ENCODE data around the gene NSUN3. TPM values are rescaled to one million over a fixed set of nuclear protein-coding genes. Genes with fewer than 3 reads are reported as not detected.

Gene NSUN3
- total RNA-seq, 2 experiments from 2014 or later, result 14.1 TPM

DNA sequence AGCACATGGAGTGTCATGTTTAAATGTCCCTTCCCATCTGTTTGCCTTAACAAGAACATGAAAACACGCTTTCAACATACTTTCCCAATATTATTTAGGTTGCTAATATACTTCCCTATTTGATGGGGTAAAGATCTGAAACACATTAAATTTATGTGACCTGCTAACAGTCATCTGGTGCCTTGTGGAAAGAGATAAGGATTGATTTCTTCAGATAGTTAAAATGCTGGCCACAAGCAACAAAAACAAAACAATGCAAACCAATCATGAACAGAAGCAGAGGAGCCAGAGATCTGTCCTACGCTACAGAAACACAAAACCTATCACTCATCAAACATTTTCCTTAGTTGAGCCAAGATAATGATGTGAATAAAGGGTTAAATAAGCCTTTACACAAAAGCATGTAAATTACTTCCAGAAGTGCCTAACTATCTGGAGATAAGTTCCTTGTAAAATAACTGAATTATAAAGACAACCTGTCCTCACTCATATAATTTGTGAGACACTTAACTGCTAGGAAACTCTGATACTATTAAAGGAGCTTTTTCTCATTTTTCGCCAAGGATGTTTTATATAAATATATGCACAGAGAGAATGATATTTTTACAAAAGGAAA lies 109.9 kb downstream of the NSUN3 start:
- POLR2A ChIA-PET, result no interaction called here
- no peaks in the 10 kb centered on the region for H3K9me3 Mint-ChIP-seq (ENCODE audit: insufficient read depth)
- DNase-seq, result no peak
- no peaks in the 10 kb centered on the region for H3K36me3 Mint-ChIP-seq (ENCODE audit: low read depth)
- peaks cover 3% of the 10 kb centered on the region for H3K27me3 Mint-ChIP-seq (ENCODE audit: low read depth)
- H3K4me1 Mint-ChIP-seq (ENCODE audit: low read depth), result no peaks in the 10 kb centered on the region
- H3K4me3 Mint-ChIP-seq, result no peak overlapping the region
- no peak overlapping the region for H3K27ac Mint-ChIP-seq
- ATAC-seq, result no peak
- CTCF ChIA-PET, result no interaction called here

DNA sequence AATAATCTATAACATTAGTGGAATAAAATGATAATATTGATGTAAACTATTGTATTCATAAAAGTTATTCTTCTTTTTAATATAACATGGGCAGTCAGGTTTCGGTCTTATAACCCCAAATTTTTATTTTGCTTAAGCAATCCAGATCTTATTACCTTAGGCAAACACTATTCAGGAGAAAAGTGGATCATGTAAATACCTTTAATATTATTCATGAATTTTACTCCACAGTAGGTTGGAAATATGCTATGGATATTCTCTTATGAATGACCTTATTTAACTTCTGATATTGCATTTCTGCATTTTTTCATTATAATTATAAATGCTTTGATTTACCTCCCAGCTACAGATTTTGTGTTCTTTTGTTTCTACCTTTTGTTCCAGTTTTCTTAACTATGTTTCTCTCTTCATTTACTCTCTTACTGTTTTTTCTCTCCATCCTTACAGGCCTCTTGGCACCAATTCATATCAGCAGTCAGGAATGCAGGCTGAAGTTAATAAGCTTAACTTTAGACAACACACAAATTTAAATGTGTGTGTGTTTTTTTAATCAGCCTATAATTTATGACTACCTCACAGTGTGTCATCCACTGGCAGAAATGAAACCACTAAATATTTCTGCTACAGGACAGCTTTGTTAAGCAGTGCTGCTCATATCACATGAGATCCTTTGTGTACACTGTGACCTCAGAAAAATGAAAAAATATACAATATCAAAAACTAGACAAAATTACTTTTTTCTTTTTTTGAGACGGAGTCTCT lies 111.0 kb downstream of the NSUN3 start:
- DNase-seq (no peak), ATAC-seq (no peak)
- Mint-ChIP-seq H3K36me3 (ENCODE audit: low read depth) (no peaks in the 10 kb centered on the region), H3K4me3 (no peak overlapping the region), H3K4me1 (ENCODE audit: low read depth) (no peaks in the 10 kb centered on the region), H3K27me3 (ENCODE audit: low read depth) (peaks cover 3% of the 10 kb centered on the region), H3K9me3 (ENCODE audit: insufficient read depth) (no peaks in the 10 kb centered on the region), H3K27ac (no peak overlapping the region)
- ChIA-PET POLR2A (no interaction called here), CTCF (no interaction called here)

DNA sequence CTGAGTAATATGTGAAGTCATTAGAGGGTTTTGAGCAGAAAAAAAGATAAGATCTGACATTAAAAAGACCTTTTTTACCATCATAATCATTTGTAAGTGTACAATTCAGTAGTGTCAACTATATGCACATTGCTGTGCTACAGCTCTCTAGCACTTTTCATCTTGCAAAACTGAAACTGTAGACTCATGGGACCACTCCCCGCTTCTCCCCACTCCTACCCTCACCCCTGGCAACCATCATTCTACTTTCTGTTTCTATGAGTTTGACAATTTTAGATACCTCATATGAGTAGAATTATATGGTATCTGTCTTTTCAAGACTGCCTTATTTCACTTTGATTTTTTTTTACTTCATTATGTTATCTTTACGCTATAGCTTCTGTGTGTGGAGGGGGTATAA lies 112.8 kb downstream of the NSUN3 start:
- no peak for ATAC-seq
- H3K36me3 Mint-ChIP-seq (ENCODE audit: low read depth), result no peaks in the 10 kb centered on the region
- peaks cover 3% of the 10 kb centered on the region for H3K27me3 Mint-ChIP-seq (ENCODE audit: low read depth)
- no peak overlapping the region for H3K4me3 Mint-ChIP-seq
- no peaks in the 10 kb centered on the region for H3K4me1 Mint-ChIP-seq (ENCODE audit: low read depth)
- no peak for DNase-seq
- H3K9me3 Mint-ChIP-seq (ENCODE audit: insufficient read depth), result no peaks in the 10 kb centered on the region
- ChIA-PET POLR2A (no interaction called here), CTCF (no interaction called here)
- H3K27ac Mint-ChIP-seq, result no peak overlapping the region

DNA sequence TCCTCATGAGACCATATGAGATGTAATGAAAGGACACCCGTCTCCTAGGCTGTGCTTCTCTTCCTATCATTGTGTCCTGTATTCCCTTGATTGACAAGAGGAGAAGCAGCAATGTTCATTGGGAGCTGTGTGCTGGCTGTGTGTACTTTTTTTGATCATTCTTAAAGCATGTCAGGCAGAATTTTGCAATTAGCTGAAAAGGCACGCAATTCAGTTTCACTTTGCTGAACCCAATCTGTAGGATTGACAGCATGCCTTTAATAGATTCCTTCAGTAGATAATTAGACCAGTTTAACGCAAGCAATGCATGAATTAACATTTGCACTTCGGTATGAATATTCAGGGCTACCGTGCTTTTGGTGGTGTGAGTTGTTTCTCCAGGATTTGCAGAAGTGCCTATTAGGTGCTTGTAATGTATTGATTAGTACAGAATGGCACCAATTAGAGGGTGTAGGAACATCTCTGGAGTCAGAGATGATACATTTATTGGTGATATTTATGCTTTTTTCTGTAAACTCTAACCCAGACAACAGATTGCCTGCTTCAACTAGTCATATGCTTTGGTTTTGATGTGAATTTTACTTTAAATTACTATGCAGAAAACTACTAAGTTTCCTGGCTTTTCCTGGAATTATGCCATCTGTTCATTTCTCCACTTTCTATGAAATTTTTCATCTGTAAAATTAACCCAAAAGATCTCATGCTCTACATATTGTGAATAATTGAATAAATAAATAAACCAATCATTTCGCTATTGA lies 114.3 kb downstream of the NSUN3 start:
- H3K9me3 Mint-ChIP-seq (ENCODE audit: insufficient read depth), result no peaks in the 10 kb centered on the region
- POLR2A ChIA-PET, result no interaction called here
- H3K4me3 Mint-ChIP-seq, result no peak overlapping the region
- no peaks in the 10 kb centered on the region for H3K4me1 Mint-ChIP-seq (ENCODE audit: low read depth)
- no peak for DNase-seq
- peaks cover 2% of the 10 kb centered on the region for H3K27me3 Mint-ChIP-seq (ENCODE audit: low read depth)
- CTCF ChIA-PET, result no interaction called here
- no peak overlapping the region for H3K27ac Mint-ChIP-seq
- no peak for ATAC-seq
- H3K36me3 Mint-ChIP-seq (ENCODE audit: low read depth), result no peaks in the 10 kb centered on the region

Other genes with a start within 250 kb of the NSUN3 start
- under 1 TPM in 1 of 2 experiments, not detected in 1; 0.21 TPM for gene PROS1, start 89.2 kb upstream of the NSUN3 start, total RNA-seq
- 10 to 100 TPM; 10.8 to 12.0 TPM for gene ARL13B, start 82.9 kb upstream of the NSUN3 start, total RNA-seq
- gene STX19, start 34.5 kb upstream of the NSUN3 start, total RNA-seq, result not detected
- 1 to 10 TPM; 6.4 to 8.1 TPM for gene DHFR2, start 145 bp upstream of the NSUN3 start, total RNA-seq

All from activated CD8-positive, alpha-beta T cell treated with anti-CD3 and anti-CD28 coated beads, Interleukin-2, amount 10 ng/mL, durations not matched to agents 7 days and 5 days (primary cell).